ENCODE data around the gene TMEM163.

Gene TMEM163

GRCh38 chr2:134630504-134631159, 88.2 kb downstream of the TMEM163 start:
- WGBS: 78% methylated on average over 2 of the region's 3 CpGs
- Histone ChIP-seq H2AFZ (ENCODE audit: low read depth, low read length) (no peak overlapping the region), H4K91ac (ENCODE audit: low read length) (no peak overlapping the region), H3K79me1 (replicated peaks; ENCODE audit: low read length, poor library complexity, severe bottlenecking) (peaks cover 30% of the 10 kb centered on the region), H3K4ac (ENCODE audit: low read depth in 1 of 2, low read length in 2 of 2) (no peak overlapping the region), H3K9me3 (ENCODE audit: control insufficient read depth, low read length) (no peaks in the 10 kb centered on the region), H4K8ac (ENCODE audit: low read length) (no peak overlapping the region), H3K27ac (ENCODE audit: low read length, poor library complexity, severe bottlenecking) (no peak overlapping the region), H2BK5ac (ENCODE audit: low read depth, low read length, poor library complexity, severe bottlenecking) (no peak overlapping the region), H3K36me3 (ENCODE audit: control insufficient read depth in 1 of 2, insufficient read depth in 2 of 2, low read depth in 1 of 2, low read length in 2 of 2) (no peaks in the 10 kb centered on the region), H2AK5ac (ENCODE audit: low read length, severe bottlenecking) (no peak overlapping the region), H3K4me2 (ENCODE audit: low read length, poor library complexity, severe bottlenecking) (no peak overlapping the region), H2BK120ac (ENCODE audit: low read depth, low read length) (no peak overlapping the region), H3K18ac (ENCODE audit: low read depth in 1 of 2, low read length in 2 of 2) (no peak overlapping the region), H2BK15ac (ENCODE audit: low read depth, poor library complexity, severe bottlenecking) (no peak overlapping the region), H3K4me3 (ENCODE audit: insufficient read depth in 1 of 2, low read depth in 1 of 2, low read length in 2 of 2) (no peak overlapping the region), H3K27me3 (ENCODE audit: control insufficient read depth in 1 of 2, insufficient read depth in 1 of 2, low read length in 2 of 2) (peaks cover 0 to 1% of the 10 kb centered on the region in 2 experiments), H3K14ac (ENCODE audit: low read length in 2 of 2) (no peak overlapping the region), H3K4me1 (ENCODE audit: control insufficient read depth, insufficient read depth, low read depth, low read length) (no peaks in the 10 kb centered on the region), H2BK12ac (ENCODE audit: low read length in 2 of 2) (no peak overlapping the region), H3K23ac (ENCODE audit: low read length in 2 of 2) (no peak overlapping the region), H3K9ac (ENCODE audit: low read length) (no peak overlapping the region)
- no peak for DNase-seq

DNA sequence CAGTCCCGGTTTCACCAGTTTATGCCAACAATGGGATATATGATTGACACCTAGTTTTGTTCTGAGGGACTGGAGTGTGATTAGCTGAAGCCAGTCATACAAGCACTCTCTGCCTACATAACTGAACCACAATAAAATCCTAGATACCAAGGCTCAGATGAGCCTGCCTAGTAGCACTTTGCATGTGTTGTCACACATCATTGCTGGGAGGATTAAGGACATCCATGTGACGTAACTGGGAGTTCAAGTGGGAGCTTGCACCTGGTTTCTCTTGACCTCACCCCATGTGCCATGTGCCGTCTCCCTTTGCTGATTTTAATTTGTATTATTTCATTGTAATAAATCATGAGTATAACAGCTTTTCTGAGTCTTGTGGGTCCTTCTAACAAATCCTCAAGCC, 90.3 kb downstream of the TMEM163 start:
- Histone ChIP-seq H2BK12ac (ENCODE audit: low read length in 2 of 2) (no peak overlapping the region), H2BK5ac (ENCODE audit: low read depth, low read length, poor library complexity, severe bottlenecking) (no peak overlapping the region)
- no peak for DNase-seq

DNA sequence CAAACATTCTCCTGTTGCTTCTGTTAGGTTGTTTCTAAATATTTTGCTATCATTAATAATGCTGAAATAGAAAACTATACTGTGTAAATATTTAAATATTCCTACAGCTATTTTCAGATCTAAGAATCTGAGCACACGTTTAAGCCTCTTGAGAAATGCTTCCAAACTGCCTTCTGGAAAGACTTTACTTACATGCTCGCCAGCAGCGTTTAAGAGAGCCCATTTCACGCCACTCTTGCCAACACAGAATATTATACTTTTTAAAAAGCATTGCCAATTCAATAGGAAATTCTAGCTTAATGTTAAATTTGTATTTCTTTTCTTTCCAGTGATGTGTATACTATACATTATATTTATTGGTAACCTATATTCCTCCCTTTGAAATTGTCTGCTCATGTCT, 92.0 kb downstream of the TMEM163 start:
- Histone ChIP-seq H2AFZ (ENCODE audit: low read depth, low read length) (no peak overlapping the region), H3K36me3 (ENCODE audit: control insufficient read depth in 1 of 2, insufficient read depth in 2 of 2, low read depth in 1 of 2, low read length in 2 of 2) (no peaks in the 10 kb centered on the region), H3K4me3 (ENCODE audit: insufficient read depth in 1 of 2, low read depth in 1 of 2, low read length in 2 of 2) (no peak overlapping the region), H3K4me1 (ENCODE audit: control insufficient read depth, insufficient read depth, low read depth, low read length) (peaks cover 2% of the 10 kb centered on the region), H4K8ac (ENCODE audit: low read length) (no peak overlapping the region), H2BK15ac (ENCODE audit: low read depth, poor library complexity, severe bottlenecking) (no peak overlapping the region), H3K23ac (ENCODE audit: low read length in 2 of 2) (no peak overlapping the region), H4K91ac (ENCODE audit: low read length) (no peak overlapping the region), H3K27ac (ENCODE audit: low read length, poor library complexity, severe bottlenecking) (no peak overlapping the region), H3K4me2 (ENCODE audit: low read length, poor library complexity, severe bottlenecking) (no peak overlapping the region), H3K9ac (ENCODE audit: low read length) (no peak overlapping the region), H3K14ac (ENCODE audit: low read length in 2 of 2) (no peak overlapping the region), H3K79me1 (replicated peaks; ENCODE audit: low read length, poor library complexity, severe bottlenecking) (peaks cover 36% of the 10 kb centered on the region), H2BK12ac (ENCODE audit: low read length in 2 of 2) (no peak overlapping the region), H2AK5ac (ENCODE audit: low read length, severe bottlenecking) (no peak overlapping the region), H3K27me3 (ENCODE audit: control insufficient read depth in 1 of 2, insufficient read depth in 1 of 2, low read length in 2 of 2) (no peaks in the 10 kb centered on the region), H3K4ac (ENCODE audit: low read depth in 1 of 2, low read length in 2 of 2) (no peak overlapping the region), H2BK120ac (ENCODE audit: low read depth, low read length) (no peak overlapping the region), H3K18ac (ENCODE audit: low read depth in 1 of 2, low read length in 2 of 2) (no peak overlapping the region), H3K9me3 (ENCODE audit: control insufficient read depth, low read length) (no peaks in the 10 kb centered on the region), H2BK5ac (ENCODE audit: low read depth, low read length, poor library complexity, severe bottlenecking) (no peak overlapping the region)
- 63% methylated on average over 2 of the region's 4 CpGs for WGBS
- DNase-seq: no peak

More for the DNA sequence above, 90.3 kb downstream of the TMEM163 start:
- Histone ChIP-seq H2AFZ (ENCODE audit: low read depth, low read length) (no peak overlapping the region), H2AK5ac (ENCODE audit: low read length, severe bottlenecking) (no peak overlapping the region), H3K79me1 (replicated peaks; ENCODE audit: low read length, poor library complexity, severe bottlenecking) (peaks cover 39% of the 10 kb centered on the region), H3K14ac (ENCODE audit: low read length in 2 of 2) (no peak overlapping the region), H3K4me1 (ENCODE audit: control insufficient read depth, insufficient read depth, low read depth, low read length) (no peaks in the 10 kb centered on the region), H3K4me3 (ENCODE audit: insufficient read depth in 1 of 2, low read depth in 1 of 2, low read length in 2 of 2) (no peak overlapping the region), H3K27me3 (ENCODE audit: control insufficient read depth in 1 of 2, insufficient read depth in 1 of 2, low read length in 2 of 2) (no peaks in the 10 kb centered on the region), H3K4ac (ENCODE audit: low read depth in 1 of 2, low read length in 2 of 2) (no peak overlapping the region), H3K9me3 (ENCODE audit: control insufficient read depth, low read length) (no peaks in the 10 kb centered on the region), H3K36me3 (ENCODE audit: control insufficient read depth in 1 of 2, insufficient read depth in 2 of 2, low read depth in 1 of 2, low read length in 2 of 2) (no peaks in the 10 kb centered on the region), H3K9ac (ENCODE audit: low read length) (no peak overlapping the region), H2BK15ac (ENCODE audit: low read depth, poor library complexity, severe bottlenecking) (no peak overlapping the region), H3K23ac (ENCODE audit: low read length in 2 of 2) (no peak overlapping the region), H3K18ac (ENCODE audit: low read depth in 1 of 2, low read length in 2 of 2) (no peak overlapping the region), H4K8ac (ENCODE audit: low read length) (no peak overlapping the region), H3K27ac (ENCODE audit: low read length, poor library complexity, severe bottlenecking) (no peak overlapping the region), H2BK120ac (ENCODE audit: low read depth, low read length) (no peak overlapping the region), H3K4me2 (ENCODE audit: low read length, poor library complexity, severe bottlenecking) (no peak overlapping the region), H4K91ac (ENCODE audit: low read length) (no peak overlapping the region)
- 56% methylated on average over 1 of the region's 3 CpGs for WGBS

- Histone ChIP-seq H3K4me1 (ENCODE audit: control insufficient read depth, insufficient read depth, low read depth, low read length) (peaks cover 2% of the 10 kb centered on the region), H3K27me3 (ENCODE audit: control insufficient read depth in 1 of 2, insufficient read depth in 1 of 2, low read length in 2 of 2) (no peaks in the 10 kb centered on the region), H3K9me3 (ENCODE audit: control insufficient read depth, low read length) (no peaks in the 10 kb centered on the region), H2BK12ac (ENCODE audit: low read length in 2 of 2) (no peak overlapping the region), H3K27ac (ENCODE audit: low read length, poor library complexity, severe bottlenecking) (no peak overlapping the region), H3K9ac (ENCODE audit: low read length) (no peak overlapping the region), H3K79me1 (replicated peaks; ENCODE audit: low read length, poor library complexity, severe bottlenecking) (peaks cover 28% of the 10 kb centered on the region), H3K36me3 (ENCODE audit: control insufficient read depth in 1 of 2, insufficient read depth in 2 of 2, low read depth in 1 of 2, low read length in 2 of 2) (no peaks in the 10 kb centered on the region), H3K4ac (ENCODE audit: low read depth in 1 of 2, low read length in 2 of 2) (no peak overlapping the region), H4K91ac (ENCODE audit: low read length) (no peak overlapping the region), H3K4me2 (ENCODE audit: low read length, poor library complexity, severe bottlenecking) (no peak overlapping the region), H3K18ac (ENCODE audit: low read depth in 1 of 2, low read length in 2 of 2) (no peak overlapping the region), H2AFZ (ENCODE audit: low read depth, low read length) (no peak overlapping the region), H3K14ac (ENCODE audit: low read length in 2 of 2) (no peak overlapping the region), H3K23ac (ENCODE audit: low read length in 2 of 2) (no peak overlapping the region), H3K4me3 (ENCODE audit: insufficient read depth in 1 of 2, low read depth in 1 of 2, low read length in 2 of 2) (no peak overlapping the region), H4K8ac (ENCODE audit: low read length) (no peak overlapping the region), H2BK120ac (ENCODE audit: low read depth, low read length) (no peak overlapping the region), H2BK15ac (ENCODE audit: low read depth, poor library complexity, severe bottlenecking) (no peak overlapping the region), H2AK5ac (ENCODE audit: low read length, severe bottlenecking) (no peak overlapping the region), H2BK5ac (ENCODE audit: low read depth, low read length, poor library complexity, severe bottlenecking) (no peak overlapping the region)
- WGBS: 73% methylated on average over 4 of the region's 4 CpGs
- DNase-seq: no peak
These were observed 93.5 kb downstream of the TMEM163 start for GRCh38 chr2:134625311-134625710.

Data from mesenchymal stem cell (in vitro differentiated cells and primary cell).